ENCODE results near the gene SLC2A8. TPM values are rescaled to one million over a fixed set of nuclear protein-coding genes. Genes with fewer than 3 reads are reported as not detected.
A peak's percentile ranks its signal among the peaks of the same experiment; 100 is the strongest.

Gene SLC2A8
- total RNA-seq, 1 donor from 2014 or later, result 40.2 TPM

DNA sequence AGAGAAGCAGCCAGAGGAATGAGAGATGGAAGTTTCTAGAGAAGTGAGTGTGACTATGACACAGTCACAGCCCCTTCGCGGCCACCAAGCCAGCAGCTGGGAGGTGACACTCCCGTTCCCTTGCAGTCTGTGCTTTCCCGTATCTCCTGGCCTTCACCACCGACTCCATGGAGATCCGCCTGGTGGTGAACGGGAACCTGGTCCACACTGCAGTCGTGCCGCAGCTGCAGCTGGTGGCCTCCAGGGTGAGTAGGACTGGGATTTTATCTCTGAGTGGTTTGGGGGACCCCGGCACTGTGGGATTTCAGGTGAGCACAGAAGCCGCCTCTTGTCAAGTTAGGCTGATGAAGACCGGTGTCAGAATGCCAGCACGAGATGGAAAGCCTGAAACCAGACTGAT is 12.1 kb upstream of the SLC2A8 start:
- no peaks in the 10 kb centered on the region for H3K27me3 Mint-ChIP-seq
- H3K27ac Mint-ChIP-seq, result no peak overlapping the region
- TF ChIP-seq, protein P1, sequence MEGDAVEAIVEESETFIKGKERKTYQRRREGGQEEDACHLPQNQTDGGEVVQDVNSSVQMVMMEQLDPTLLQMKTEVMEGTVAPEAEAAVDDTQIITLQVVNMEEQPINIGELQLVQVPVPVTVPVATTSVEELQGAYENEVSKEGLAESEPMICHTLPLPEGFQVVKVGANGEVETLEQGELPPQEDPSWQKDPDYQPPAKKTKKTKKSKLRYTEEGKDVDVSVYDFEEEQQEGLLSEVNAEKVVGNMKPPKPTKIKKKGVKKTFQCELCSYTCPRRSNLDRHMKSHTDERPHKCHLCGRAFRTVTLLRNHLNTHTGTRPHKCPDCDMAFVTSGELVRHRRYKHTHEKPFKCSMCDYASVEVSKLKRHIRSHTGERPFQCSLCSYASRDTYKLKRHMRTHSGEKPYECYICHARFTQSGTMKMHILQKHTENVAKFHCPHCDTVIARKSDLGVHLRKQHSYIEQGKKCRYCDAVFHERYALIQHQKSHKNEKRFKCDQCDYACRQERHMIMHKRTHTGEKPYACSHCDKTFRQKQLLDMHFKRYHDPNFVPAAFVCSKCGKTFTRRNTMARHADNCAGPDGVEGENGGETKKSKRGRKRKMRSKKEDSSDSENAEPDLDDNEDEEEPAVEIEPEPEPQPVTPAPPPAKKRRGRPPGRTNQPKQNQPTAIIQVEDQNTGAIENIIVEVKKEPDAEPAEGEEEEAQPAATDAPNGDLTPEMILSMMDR (conservative IDR thresholded peaks at IDR 0.05), result peak; percentile 26
- H3K9me3 Mint-ChIP-seq, result no peaks in the 10 kb centered on the region
- H3K4me1 Mint-ChIP-seq (ENCODE audit: unreplicated experiment), result peaks cover 17% of the 10 kb centered on the region
- no peak overlapping the region for H3K4me3 Mint-ChIP-seq
- H3K36me3 Mint-ChIP-seq, result peaks cover 3% of the 10 kb centered on the region
- no peak for DNase-seq (ENCODE audit: extremely low spot score, unreplicated experiment)

DNA sequence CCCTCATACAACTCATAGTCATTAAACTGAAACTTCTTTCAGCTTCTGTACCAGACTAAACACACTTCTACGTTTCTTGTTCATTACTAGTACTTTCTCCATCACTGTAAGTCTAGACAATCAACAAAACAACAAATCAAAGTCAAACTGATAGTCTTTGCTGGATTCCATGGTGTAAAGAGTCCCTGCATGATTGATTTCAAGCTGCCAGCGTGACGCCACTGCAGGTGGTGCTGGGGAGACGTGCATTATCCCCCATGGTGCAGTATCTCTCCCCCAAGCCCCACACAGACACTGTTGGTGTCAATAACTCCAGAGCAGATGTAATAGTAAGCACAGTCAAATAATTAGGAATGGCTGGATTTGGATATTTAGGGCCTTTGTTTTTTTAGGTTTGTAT is 10.7 kb upstream of the SLC2A8 start:
- TF ChIP-seq, protein P1 (conservative IDR thresholded peaks at IDR 0.05), result no peak

DNA sequence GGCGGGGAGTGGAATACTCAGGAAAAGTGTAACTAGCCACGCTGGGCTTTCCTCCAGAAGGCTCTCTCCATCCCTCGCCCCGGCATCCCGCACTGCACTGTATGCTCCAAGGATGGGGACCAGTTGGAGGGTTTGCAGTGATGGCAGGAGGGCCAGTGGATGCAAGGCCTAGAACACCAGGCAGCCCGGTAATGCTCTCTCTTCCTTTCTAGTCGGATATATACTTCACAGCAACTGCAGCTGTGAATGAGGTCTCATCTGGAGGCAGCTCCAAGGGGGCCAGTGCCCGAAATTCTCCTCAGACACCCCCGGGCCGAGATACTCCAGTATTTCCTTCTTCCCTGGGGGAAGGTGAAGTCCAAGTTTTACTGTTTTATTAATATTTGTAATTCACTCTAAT is 10.0 kb upstream of the SLC2A8 start:
- Mint-ChIP-seq H3K9me3 (no peaks in the 10 kb centered on the region), H3K27ac (no peak overlapping the region), H3K4me1 (ENCODE audit: unreplicated experiment) (peaks cover 25% of the 10 kb centered on the region), H3K4me3 (no peak overlapping the region), H3K36me3 (no peaks in the 10 kb centered on the region), H3K27me3 (no peaks in the 10 kb centered on the region)
- no peak for DNase-seq (ENCODE audit: extremely low spot score, unreplicated experiment)
- TF ChIP-seq, protein P1 (conservative IDR thresholded peaks at IDR 0.05), result no peak

More for the DNA sequence above, 10.7 kb upstream of the SLC2A8 start:
- Mint-ChIP-seq H3K9me3 (no peaks in the 10 kb centered on the region), H3K4me3 (no peak overlapping the region), H3K36me3 (no peaks in the 10 kb centered on the region), H3K27me3 (no peaks in the 10 kb centered on the region), H3K4me1 (ENCODE audit: unreplicated experiment) (peaks cover 24% of the 10 kb centered on the region), H3K27ac (no peak overlapping the region)
- no peak for DNase-seq (ENCODE audit: extremely low spot score, unreplicated experiment)

DNA sequence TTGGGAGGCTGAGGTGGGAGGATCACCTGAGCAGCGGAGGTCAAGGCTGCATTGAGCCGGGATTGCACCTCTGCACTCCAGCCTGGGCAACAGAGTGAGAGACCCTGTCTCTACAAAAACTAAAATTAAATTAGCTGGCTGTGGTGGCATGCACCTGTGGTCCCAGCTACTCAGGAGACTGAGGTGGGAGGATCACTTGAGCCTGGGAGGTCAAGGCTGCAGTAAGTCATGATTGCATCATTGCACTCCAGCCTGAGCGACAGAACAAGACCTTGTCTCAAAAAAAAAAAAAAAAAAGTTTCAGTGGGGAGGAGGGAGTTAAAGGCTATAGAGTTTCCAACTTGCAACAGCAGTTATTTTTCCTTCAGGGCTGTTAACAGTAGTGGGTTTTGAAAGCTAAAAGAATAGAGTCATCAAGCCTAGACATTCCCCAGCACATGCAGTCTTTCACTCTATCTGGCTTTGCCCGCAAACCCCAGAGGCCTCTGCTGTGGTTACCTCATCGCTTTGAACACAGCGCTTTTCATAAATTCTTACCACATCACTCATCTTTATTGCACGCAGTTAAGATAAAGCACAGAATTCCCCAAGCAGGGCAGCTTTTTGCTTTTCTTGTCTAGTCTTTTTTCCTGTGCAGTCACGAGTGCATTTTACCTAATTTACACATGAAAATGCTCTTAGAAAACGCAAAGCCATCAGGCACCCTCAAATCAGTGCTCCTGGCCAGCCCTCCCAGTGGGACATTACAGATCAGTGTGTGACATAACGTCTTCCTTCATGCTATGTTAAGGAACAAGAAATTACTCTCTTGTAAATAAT is 8.7 kb upstream of the SLC2A8 start:
- TF ChIP-seq, protein P1 (conservative IDR thresholded peaks at IDR 0.05), result no peak
- Mint-ChIP-seq H3K4me1 (ENCODE audit: unreplicated experiment) (peaks cover 34% of the 10 kb centered on the region), H3K9me3 (no peaks in the 10 kb centered on the region), H3K27ac (peak overlapping the region; percentile 89), H3K27me3 (no peaks in the 10 kb centered on the region), H3K4me3 (peak overlapping the region; percentile 32), H3K36me3 (no peaks in the 10 kb centered on the region)
- no peak for DNase-seq (ENCODE audit: extremely low spot score, unreplicated experiment)

DNA sequence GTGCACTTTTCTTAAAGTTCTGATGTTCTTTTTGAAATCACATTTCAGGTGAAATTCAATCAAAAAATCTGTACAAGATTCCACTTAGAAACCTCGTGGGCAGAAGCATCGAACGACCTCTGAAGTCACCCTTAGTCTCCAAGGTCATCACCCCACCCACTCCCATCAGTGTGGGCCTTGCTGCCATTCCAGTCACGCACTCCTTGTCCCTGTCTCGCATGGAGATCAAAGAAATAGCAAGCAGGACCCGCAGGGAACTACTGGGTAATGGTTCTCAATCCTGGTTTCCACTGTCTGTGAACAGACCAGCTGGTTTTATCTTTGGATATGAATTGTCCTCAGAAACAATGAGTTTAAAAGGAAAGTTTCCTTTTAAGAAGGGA is 8.1 kb upstream of the SLC2A8 start:
- Mint-ChIP-seq H3K27me3 (no peaks in the 10 kb centered on the region), H3K27ac (peak overlapping the region; percentile 89), H3K36me3 (no peaks in the 10 kb centered on the region), H3K4me3 (peak overlapping the region; percentile 32), H3K4me1 (ENCODE audit: unreplicated experiment) (peaks cover 39% of the 10 kb centered on the region), H3K9me3 (no peaks in the 10 kb centered on the region)
- no peak for DNase-seq (ENCODE audit: extremely low spot score, unreplicated experiment)
- TF ChIP-seq, protein P1 (conservative IDR thresholded peaks at IDR 0.05), result no peak

All from type B pancreatic cell (in vitro differentiated cells).